ENCODE data around the gene ARL13B. TPM values are rescaled to one million over a fixed set of nuclear protein-coding genes. Genes with fewer than 3 reads are reported as not detected.
A peak's percentile ranks its signal among the peaks of the same experiment; 100 is the strongest.
"Not testable (repeated sequence)": the region's sequence is repeated elsewhere in the genome, so short reads cannot be mapped to it uniquely, and the experiment has no call there.

Gene ARL13B
- total RNA-seq, 1 donor from 2014 or later = 12.1 TPM

- Mint-ChIP-seq H3K4me1 (ENCODE audit: low read depth, unreplicated experiment) (peaks cover 8% of the 10 kb centered on the region), H3K27ac (ENCODE audit: unreplicated experiment) (no peak overlapping the region), H3K9me3 (ENCODE audit: unreplicated experiment) (peaks cover 1% of the 10 kb centered on the region), H3K4me3 (ENCODE audit: unreplicated experiment) (no peak overlapping the region), H3K36me3 (ENCODE audit: unreplicated experiment) (peaks cover 8% of the 10 kb centered on the region), H3K27me3 (ENCODE audit: unreplicated experiment) (peaks cover 4% of the 10 kb centered on the region)
- no peak for DNase-seq
- TF ChIP-seq, protein P1, sequence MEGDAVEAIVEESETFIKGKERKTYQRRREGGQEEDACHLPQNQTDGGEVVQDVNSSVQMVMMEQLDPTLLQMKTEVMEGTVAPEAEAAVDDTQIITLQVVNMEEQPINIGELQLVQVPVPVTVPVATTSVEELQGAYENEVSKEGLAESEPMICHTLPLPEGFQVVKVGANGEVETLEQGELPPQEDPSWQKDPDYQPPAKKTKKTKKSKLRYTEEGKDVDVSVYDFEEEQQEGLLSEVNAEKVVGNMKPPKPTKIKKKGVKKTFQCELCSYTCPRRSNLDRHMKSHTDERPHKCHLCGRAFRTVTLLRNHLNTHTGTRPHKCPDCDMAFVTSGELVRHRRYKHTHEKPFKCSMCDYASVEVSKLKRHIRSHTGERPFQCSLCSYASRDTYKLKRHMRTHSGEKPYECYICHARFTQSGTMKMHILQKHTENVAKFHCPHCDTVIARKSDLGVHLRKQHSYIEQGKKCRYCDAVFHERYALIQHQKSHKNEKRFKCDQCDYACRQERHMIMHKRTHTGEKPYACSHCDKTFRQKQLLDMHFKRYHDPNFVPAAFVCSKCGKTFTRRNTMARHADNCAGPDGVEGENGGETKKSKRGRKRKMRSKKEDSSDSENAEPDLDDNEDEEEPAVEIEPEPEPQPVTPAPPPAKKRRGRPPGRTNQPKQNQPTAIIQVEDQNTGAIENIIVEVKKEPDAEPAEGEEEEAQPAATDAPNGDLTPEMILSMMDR (IDR thresholded peaks at IDR 0.05; ENCODE audit: partially characterized antibody, unreplicated experiment) = no peak
These were observed 96.1 kb downstream of the ARL13B start for GRCh38 chr3:94076055-94076454.

DNA sequence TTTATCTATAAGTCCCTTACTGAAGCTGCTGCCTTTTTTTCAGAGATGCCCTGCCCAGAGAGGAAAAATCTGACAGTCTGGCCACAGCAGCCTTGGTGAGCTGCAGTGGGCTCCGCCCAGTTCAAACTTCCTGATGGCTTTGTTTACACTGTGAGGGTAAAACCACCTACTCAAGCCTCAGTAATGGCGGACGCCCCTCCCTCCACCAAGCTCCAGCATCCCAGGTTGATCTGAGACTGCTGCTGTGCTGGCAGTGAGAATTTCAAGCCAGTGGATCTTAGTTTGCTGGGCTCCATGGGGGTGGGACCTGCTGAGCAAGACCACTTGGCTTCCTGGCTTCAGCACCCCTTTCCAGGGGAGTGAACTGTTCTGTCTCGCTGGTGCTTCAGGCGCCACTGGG, 100.6 kb downstream of the ARL13B start:
- H3K27ac Mint-ChIP-seq (ENCODE audit: unreplicated experiment); H3K4me3 Mint-ChIP-seq (ENCODE audit: unreplicated experiment); H3K9me3 Mint-ChIP-seq (ENCODE audit: unreplicated experiment); H3K36me3 Mint-ChIP-seq (ENCODE audit: unreplicated experiment); H3K4me1 Mint-ChIP-seq (ENCODE audit: low read depth, unreplicated experiment); DNase-seq; H3K27me3 Mint-ChIP-seq (ENCODE audit: unreplicated experiment): not testable (repeated sequence)

GRCh38 chr3:94081884-94082283, 101.9 kb downstream of the ARL13B start:
- DNase-seq = no peak
- peaks cover 4% of the 10 kb centered on the region for H3K27me3 Mint-ChIP-seq (ENCODE audit: unreplicated experiment)
- H3K36me3 Mint-ChIP-seq (ENCODE audit: unreplicated experiment) = peaks cover 8% of the 10 kb centered on the region
- no peak overlapping the region for H3K27ac Mint-ChIP-seq (ENCODE audit: unreplicated experiment)
- no peaks in the 10 kb centered on the region for H3K9me3 Mint-ChIP-seq (ENCODE audit: unreplicated experiment)
- TF ChIP-seq, protein P1 (IDR thresholded peaks at IDR 0.05; ENCODE audit: partially characterized antibody, unreplicated experiment) = no peak
- peaks cover 8% of the 10 kb centered on the region for H3K4me1 Mint-ChIP-seq (ENCODE audit: low read depth, unreplicated experiment)
- no peak overlapping the region for H3K4me3 Mint-ChIP-seq (ENCODE audit: unreplicated experiment)

- no peak overlapping the region for H3K4me3 Mint-ChIP-seq (ENCODE audit: unreplicated experiment)
- peak overlapping the region; percentile 50 for H3K27ac Mint-ChIP-seq (ENCODE audit: unreplicated experiment)
- H3K4me1 Mint-ChIP-seq (ENCODE audit: low read depth, unreplicated experiment) = peaks cover 8% of the 10 kb centered on the region
- H3K36me3 Mint-ChIP-seq (ENCODE audit: unreplicated experiment) = peaks cover 8% of the 10 kb centered on the region
- H3K27me3 Mint-ChIP-seq (ENCODE audit: unreplicated experiment) = peaks cover 4% of the 10 kb centered on the region
- no peak for DNase-seq
- no peaks in the 10 kb centered on the region for H3K9me3 Mint-ChIP-seq (ENCODE audit: unreplicated experiment)
- TF ChIP-seq, protein P1 (IDR thresholded peaks at IDR 0.05; ENCODE audit: partially characterized antibody, unreplicated experiment) = no peak
These were observed 102.5 kb downstream of the ARL13B start for GRCh38 chr3:94082391-94082937.

DNA sequence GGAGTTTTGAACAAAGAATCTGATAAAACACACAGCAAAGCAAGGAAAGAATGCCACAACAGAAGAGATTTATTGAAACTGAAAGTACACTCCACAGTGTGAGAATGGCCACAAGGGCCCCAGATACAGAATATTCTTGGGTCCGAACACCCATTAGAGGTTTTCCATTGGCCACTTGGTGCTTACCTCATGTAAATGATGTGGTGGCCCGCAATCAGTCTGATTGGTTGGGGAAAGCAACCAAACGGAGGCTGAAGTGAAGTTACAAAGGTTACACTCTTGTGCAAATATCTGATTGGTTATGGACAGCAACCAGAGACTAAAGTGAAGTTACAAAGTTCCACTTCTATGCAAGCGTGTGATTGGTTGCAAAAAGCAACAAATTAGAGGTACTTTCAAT, 103.3 kb downstream of the ARL13B start:
- H3K9me3 Mint-ChIP-seq (ENCODE audit: unreplicated experiment) = no peaks in the 10 kb centered on the region
- H3K36me3 Mint-ChIP-seq (ENCODE audit: unreplicated experiment) = peaks cover 8% of the 10 kb centered on the region
- H3K27me3 Mint-ChIP-seq (ENCODE audit: unreplicated experiment) = peaks cover 4% of the 10 kb centered on the region
- TF ChIP-seq, protein P1 (IDR thresholded peaks at IDR 0.05; ENCODE audit: partially characterized antibody, unreplicated experiment) = no peak
- H3K4me3 Mint-ChIP-seq (ENCODE audit: unreplicated experiment) = no peak overlapping the region
- H3K27ac Mint-ChIP-seq (ENCODE audit: unreplicated experiment) = no peak overlapping the region
- DNase-seq = no peak
- peaks cover 8% of the 10 kb centered on the region for H3K4me1 Mint-ChIP-seq (ENCODE audit: low read depth, unreplicated experiment)
